Suprapubic skin (tissue), 4 donors: Measurements from ENCODE around the gene CAMK2A. TPM values are rescaled to one million over a fixed set of nuclear protein-coding genes. Genes with fewer than 3 reads are reported as not detected.
A peak's percentile ranks its signal among the peaks of the same experiment; 100 is the strongest.

ENCODE experiments used
- DNase-seq, 2 donors: peaks; one replicate each; pipeline ENCODE4 v3.0.0-alpha.2; 2019; ENCODE audit warnings: low spot score in 2 of 2
- H3K27ac ChIP-seq: fragments of 200-600 bp; sonication (generic); one replicate; pipeline ENCODE4 v1.5.1; 2019
- H3K27me3 ChIP-seq: fragments of 200-600 bp; sonication (generic); one replicate; pipeline ENCODE4 v1.5.1; 2019
- H3K36me3 ChIP-seq: fragments of 200-600 bp; sonication (generic); one replicate; pipeline ENCODE4 v1.5.1; 2019
- H3K4me1 ChIP-seq: fragments of 200-600 bp; sonication (generic); one replicate; pipeline ENCODE4 v1.5.1; 2019
- H3K4me3 ChIP-seq: fragments of 200-600 bp; sonication (generic); one replicate; pipeline ENCODE4 v1.5.1; 2019; ENCODE audit warnings: mild to moderate bottlenecking
- H3K9me3 ChIP-seq: fragments of 200-600 bp; sonication (generic); one replicate; pipeline ENCODE4 v1.5.1; 2019
- EP300 ChIP-seq: sonication (generic); formaldehyde crosslinking; IDR thresholded peaks from one replicate; pipeline ENCODE4 v1.6.1; 2017; ENCODE audit warnings: antibody characterized with exemption
- POLR2A ChIP-seq, 2 donors: fragments of 450-650 bp; IDR thresholded peaks; one replicate each; pipeline ENCODE4 v1.6.1; 2017; ENCODE audit warnings: antibody characterized with exemption in 2 of 2, mild to moderate bottlenecking in 2 of 2, moderate library complexity in 2 of 2
- POLR2AphosphoS5 ChIP-seq, 3 donors: sonication (generic); formaldehyde crosslinking; IDR thresholded peaks; one replicate each; pipeline ENCODE4 v1.6.1; 2017; ENCODE audit warnings: antibody characterized with exemption in 3 of 3
- WGBS: methylation state at CpG from one replicate; pipeline ENCODE4 v1.1.5; 2018; 5-methylcytosine and 5-hydroxymethylcytosine counted together
- total RNA-seq, 4 donors: library from RNA; depleted of rRNA; stranded (reverse); fragments of >200 nt; gene quantifications; one replicate each; pipeline ENCODE4 v1.1.0, GENCODE V29; 2016
- TF ChIP-seq, protein P1 (sequence below), 2 donors: fragments of 200-600 bp in 1 of 2; fragments of 450-650 bp in 1 of 2; sonication (generic) in 1 of 2; IDR thresholded peaks; one replicate each; pipeline ENCODE4 v1.5.1; 2016 to 2019; ENCODE audit warnings: antibody characterized with exemption in 2 of 2, mild to moderate bottlenecking in 1 of 2, moderate library complexity in 1 of 2

The CAMK2A gene
- total RNA-seq, 4 donors from 2014 or later: 0.26 to 0.64 TPM; not detected in 2

DNA sequence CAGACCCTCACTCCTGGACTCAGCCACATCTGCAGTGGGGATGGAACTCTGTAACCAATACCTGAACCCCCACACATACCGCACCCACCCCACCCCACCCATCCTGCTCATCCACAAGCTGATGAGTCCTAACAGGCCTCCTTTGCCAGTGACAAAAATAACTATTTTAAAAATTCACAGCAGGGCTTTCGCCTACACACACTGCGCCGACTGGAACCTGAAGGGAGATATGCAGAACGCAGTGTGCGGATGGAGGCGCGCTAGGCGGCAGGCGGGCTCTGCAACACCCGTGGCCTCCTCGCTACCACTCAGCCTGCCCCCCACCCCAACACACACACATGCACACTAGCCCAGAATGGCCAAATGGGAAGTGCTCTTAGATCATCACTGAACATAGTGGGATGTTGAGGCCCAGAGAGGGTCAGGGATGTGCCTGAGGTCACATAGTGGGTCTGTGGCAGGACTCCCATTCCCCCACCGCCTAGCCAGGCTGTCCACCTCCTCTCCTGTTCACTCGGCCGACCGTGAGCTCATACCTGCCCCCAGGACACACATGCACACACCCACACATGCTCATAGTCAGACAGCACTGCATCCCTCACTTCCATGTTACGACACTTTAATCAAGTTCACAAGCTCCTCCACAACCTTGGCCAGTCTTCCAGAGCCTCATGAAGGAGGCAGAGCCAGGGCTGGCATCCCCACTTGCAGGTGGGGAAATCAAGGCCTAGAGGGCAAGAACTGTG lies 6.3 kb upstream of the CAMK2A start:
- H3K27me3 ChIP-seq: no peaks in the 10 kb centered on the region
- H3K4me3 ChIP-seq: no peak overlapping the region
- peaks cover 53% of the 10 kb centered on the region for H3K4me1 ChIP-seq
- no peaks in the 10 kb centered on the region for H3K9me3 ChIP-seq
- DNase-seq: no peak
- WGBS: 67% methylated on average over 17 of the region's 17 CpGs
- H3K36me3 ChIP-seq: no peaks in the 10 kb centered on the region
- TF ChIP-seq POLR2A (IDR thresholded peaks at IDR 0.05): no peak
- no peak for TF ChIP-seq EP300
- TF ChIP-seq, protein P1, sequence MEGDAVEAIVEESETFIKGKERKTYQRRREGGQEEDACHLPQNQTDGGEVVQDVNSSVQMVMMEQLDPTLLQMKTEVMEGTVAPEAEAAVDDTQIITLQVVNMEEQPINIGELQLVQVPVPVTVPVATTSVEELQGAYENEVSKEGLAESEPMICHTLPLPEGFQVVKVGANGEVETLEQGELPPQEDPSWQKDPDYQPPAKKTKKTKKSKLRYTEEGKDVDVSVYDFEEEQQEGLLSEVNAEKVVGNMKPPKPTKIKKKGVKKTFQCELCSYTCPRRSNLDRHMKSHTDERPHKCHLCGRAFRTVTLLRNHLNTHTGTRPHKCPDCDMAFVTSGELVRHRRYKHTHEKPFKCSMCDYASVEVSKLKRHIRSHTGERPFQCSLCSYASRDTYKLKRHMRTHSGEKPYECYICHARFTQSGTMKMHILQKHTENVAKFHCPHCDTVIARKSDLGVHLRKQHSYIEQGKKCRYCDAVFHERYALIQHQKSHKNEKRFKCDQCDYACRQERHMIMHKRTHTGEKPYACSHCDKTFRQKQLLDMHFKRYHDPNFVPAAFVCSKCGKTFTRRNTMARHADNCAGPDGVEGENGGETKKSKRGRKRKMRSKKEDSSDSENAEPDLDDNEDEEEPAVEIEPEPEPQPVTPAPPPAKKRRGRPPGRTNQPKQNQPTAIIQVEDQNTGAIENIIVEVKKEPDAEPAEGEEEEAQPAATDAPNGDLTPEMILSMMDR (IDR thresholded peaks at IDR 0.05): no peak
- TF ChIP-seq POLR2AphosphoS5 (IDR thresholded peaks at IDR 0.05): no peak
- peak overlapping the region; percentile 53 for H3K27ac ChIP-seq

GRCh38 chr5:150295172-150295634 lies 5.6 kb upstream of the CAMK2A start:
- Histone ChIP-seq H3K27ac (peak overlapping the region; percentile 53), H3K4me1 (peaks cover 49% of the 10 kb centered on the region), H3K36me3 (no peaks in the 10 kb centered on the region), H3K9me3 (no peaks in the 10 kb centered on the region), H3K27me3 (no peaks in the 10 kb centered on the region), H3K4me3 (no peak overlapping the region)
- DNase-seq: no peak
- TF ChIP-seq POLR2AphosphoS5 (IDR thresholded peaks at IDR 0.05) (no peak), EP300 (no peak), POLR2A (IDR thresholded peaks at IDR 0.05) (no peak)
- TF ChIP-seq, protein P1 (IDR thresholded peaks at IDR 0.05): no peak
- 38% methylated on average over 5 of the region's 10 CpGs for WGBS

- Histone ChIP-seq H3K9me3 (no peaks in the 10 kb centered on the region), H3K36me3 (no peaks in the 10 kb centered on the region), H3K4me3 (no peak overlapping the region), H3K27me3 (no peaks in the 10 kb centered on the region), H3K4me1 (peaks cover 49% of the 10 kb centered on the region), H3K27ac (no peak overlapping the region)
- DNase-seq: no peak
- TF ChIP-seq EP300 (no peak), POLR2AphosphoS5 (IDR thresholded peaks at IDR 0.05) (no peak), POLR2A (IDR thresholded peaks at IDR 0.05) (no peak)
- TF ChIP-seq, protein P1 (IDR thresholded peaks at IDR 0.05): no peak
- WGBS: 85% methylated on average over 9 of the region's 10 CpGs
Observed at GRCh38 chr5:150294551-150295071, 5.0 kb upstream of the CAMK2A start.

DNA sequence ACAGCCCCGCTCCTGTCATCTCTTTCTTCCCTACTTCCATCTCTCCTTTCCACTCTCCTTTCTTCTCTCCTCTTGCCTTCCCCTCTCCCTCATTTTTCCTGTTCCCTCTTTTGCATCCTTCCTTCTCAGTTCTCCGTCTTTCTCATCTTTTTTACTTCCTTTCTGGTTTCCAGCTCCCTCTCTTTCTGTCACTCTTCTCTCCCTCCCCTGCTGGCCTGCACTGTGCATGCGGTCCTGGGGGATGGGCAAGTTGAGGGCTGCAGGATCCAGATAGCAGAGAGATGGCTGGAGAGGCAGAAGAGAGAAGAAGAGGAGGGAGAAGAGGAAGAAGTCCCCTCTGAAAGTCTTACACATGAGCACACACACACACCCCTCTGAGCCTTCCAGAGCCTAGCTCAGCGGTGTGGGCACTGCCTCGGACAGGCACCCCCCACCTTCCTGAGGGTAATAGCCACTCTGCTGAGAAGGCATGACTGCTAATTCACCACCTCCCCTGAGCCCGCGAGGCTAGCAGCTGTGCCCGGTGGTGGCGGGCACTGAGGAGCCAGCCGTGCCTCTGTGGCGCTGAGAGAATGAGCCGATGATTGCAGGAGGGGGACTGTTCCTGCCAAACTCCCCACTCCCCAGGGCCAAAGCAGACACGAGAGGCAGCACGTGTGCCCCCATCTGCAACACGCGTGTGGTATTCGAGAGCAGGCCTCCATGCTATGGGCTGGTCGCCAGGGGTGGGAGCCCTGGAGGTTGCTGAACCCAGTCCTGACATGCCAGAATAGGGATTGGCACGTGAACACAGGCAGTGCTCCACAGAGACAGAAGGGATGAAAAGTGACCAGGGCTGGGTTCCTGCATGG lies 3.7 kb upstream of the CAMK2A start:
- no peaks in the 10 kb centered on the region for H3K27me3 ChIP-seq
- TF ChIP-seq, protein P1 (IDR thresholded peaks at IDR 0.05): no peak
- TF ChIP-seq POLR2A (IDR thresholded peaks at IDR 0.05) (no peak), EP300 (no peak), POLR2AphosphoS5 (IDR thresholded peaks at IDR 0.05) (no peak)
- no peak for DNase-seq
- H3K36me3 ChIP-seq: no peaks in the 10 kb centered on the region
- H3K4me1 ChIP-seq: peaks cover 45% of the 10 kb centered on the region
- 44% methylated on average over 8 of the region's 19 CpGs for WGBS
- no peak overlapping the region for H3K4me3 ChIP-seq
- no peaks in the 10 kb centered on the region for H3K9me3 ChIP-seq
- no peak overlapping the region for H3K27ac ChIP-seq
